ENCODE data around the gene DDX52. TPM values are rescaled to one million over a fixed set of nuclear protein-coding genes. Genes with fewer than 3 reads are reported as not detected.

Gene DDX52
- total and polyA plus RNA-seq, 2 of the 8 experiments (the other 6 are each of a cell fraction or from before 2014, with no cell fraction given): 10.0 to 45.9 TPM

DNA sequence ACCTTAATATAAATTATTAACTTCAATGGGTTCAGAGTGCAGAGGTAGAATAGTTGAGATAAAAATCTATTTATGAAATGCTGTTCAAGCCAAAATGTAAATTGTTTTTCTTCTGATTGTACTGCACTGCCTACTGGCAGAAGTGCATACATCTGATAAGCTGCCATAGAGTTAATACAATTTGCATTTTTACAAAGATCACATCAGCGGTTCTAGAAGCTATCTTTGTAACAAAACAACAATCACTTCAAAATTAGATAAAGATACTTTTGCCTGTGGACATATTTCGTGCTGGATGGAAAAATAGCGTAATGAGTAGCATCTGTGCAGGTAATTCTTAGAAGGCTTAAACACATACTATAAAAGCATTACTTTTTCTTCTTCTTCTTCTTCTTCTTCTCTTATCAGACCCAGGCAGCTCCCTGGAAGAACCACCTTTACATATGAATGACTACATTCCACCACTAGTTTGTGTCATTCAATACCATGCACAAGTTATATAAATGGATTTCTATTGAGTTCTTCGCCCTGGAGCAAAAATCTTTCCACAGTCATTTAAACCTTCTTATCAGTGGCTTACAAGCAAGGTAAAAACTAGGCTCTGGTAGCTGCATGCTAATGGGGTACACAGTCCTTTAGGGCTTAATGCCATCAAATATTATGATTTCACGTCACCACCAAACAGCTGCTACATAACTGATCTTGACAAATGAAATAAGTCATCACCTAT is 81.1 kb downstream of the DDX52 start (continued):
- TF ChIP-seq, protein P1, sequence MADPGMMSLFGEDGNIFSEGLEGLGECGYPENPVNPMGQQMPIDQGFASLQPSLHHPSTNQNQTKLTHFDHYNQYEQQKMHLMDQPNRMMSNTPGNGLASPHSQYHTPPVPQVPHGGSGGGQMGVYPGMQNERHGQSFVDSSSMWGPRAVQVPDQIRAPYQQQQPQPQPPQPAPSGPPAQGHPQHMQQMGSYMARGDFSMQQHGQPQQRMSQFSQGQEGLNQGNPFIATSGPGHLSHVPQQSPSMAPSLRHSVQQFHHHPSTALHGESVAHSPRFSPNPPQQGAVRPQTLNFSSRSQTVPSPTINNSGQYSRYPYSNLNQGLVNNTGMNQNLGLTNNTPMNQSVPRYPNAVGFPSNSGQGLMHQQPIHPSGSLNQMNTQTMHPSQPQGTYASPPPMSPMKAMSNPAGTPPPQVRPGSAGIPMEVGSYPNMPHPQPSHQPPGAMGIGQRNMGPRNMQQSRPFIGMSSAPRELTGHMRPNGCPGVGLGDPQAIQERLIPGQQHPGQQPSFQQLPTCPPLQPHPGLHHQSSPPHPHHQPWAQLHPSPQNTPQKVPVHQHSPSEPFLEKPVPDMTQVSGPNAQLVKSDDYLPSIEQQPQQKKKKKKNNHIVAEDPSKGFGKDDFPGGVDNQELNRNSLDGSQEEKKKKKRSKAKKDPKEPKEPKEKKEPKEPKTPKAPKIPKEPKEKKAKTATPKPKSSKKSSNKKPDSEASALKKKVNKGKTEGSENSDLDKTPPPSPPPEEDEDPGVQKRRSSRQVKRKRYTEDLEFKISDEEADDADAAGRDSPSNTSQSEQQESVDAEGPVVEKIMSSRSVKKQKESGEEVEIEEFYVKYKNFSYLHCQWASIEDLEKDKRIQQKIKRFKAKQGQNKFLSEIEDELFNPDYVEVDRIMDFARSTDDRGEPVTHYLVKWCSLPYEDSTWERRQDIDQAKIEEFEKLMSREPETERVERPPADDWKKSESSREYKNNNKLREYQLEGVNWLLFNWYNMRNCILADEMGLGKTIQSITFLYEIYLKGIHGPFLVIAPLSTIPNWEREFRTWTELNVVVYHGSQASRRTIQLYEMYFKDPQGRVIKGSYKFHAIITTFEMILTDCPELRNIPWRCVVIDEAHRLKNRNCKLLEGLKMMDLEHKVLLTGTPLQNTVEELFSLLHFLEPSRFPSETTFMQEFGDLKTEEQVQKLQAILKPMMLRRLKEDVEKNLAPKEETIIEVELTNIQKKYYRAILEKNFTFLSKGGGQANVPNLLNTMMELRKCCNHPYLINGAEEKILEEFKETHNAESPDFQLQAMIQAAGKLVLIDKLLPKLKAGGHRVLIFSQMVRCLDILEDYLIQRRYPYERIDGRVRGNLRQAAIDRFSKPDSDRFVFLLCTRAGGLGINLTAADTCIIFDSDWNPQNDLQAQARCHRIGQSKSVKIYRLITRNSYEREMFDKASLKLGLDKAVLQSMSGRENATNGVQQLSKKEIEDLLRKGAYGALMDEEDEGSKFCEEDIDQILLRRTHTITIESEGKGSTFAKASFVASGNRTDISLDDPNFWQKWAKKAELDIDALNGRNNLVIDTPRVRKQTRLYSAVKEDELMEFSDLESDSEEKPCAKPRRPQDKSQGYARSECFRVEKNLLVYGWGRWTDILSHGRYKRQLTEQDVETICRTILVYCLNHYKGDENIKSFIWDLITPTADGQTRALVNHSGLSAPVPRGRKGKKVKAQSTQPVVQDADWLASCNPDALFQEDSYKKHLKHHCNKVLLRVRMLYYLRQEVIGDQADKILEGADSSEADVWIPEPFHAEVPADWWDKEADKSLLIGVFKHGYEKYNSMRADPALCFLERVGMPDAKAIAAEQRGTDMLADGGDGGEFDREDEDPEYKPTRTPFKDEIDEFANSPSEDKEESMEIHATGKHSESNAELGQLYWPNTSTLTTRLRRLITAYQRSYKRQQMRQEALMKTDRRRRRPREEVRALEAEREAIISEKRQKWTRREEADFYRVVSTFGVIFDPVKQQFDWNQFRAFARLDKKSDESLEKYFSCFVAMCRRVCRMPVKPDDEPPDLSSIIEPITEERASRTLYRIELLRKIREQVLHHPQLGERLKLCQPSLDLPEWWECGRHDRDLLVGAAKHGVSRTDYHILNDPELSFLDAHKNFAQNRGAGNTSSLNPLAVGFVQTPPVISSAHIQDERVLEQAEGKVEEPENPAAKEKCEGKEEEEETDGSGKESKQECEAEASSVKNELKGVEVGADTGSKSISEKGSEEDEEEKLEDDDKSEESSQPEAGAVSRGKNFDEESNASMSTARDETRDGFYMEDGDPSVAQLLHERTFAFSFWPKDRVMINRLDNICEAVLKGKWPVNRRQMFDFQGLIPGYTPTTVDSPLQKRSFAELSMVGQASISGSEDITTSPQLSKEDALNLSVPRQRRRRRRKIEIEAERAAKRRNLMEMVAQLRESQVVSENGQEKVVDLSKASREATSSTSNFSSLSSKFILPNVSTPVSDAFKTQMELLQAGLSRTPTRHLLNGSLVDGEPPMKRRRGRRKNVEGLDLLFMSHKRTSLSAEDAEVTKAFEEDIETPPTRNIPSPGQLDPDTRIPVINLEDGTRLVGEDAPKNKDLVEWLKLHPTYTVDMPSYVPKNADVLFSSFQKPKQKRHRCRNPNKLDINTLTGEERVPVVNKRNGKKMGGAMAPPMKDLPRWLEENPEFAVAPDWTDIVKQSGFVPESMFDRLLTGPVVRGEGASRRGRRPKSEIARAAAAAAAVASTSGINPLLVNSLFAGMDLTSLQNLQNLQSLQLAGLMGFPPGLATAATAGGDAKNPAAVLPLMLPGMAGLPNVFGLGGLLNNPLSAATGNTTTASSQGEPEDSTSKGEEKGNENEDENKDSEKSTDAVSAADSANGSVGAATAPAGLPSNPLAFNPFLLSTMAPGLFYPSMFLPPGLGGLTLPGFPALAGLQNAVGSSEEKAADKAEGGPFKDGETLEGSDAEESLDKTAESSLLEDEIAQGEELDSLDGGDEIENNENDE (IDR thresholded peaks at IDR 0.05; ENCODE audit: insufficient replicate concordance, low read length): no peak

All from H1 (cell line).